Measurements from ENCODE around the gene CDH15. TPM values are rescaled to one million over a fixed set of nuclear protein-coding genes. Genes with fewer than 3 reads are reported as not detected.

The CDH15 gene
- total and polyA plus RNA-seq, 2 of the 13 experiments (the other 11 are each of a cell fraction or from before 2014, with no cell fraction given): 0.74 to 2.2 TPM

DNA sequence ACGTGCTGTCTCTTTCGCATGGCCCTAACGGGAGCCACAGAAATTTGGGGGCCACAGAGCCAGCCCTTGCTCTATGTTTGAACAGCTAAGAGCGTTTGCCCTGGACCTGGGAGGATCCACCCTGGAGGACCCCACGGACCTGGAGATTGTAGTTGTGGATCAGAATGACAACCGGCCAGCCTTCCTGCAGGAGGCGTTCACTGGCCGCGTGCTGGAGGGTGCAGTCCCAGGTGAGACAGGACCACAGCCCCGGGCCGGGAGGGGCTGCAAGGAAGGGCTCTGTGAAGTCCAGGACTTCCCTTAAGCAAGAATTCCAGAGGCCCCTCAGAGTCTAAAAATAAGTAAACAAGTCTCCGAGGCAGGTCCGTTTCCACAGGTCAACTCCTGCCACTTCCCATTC is 11.9 kb downstream of the CDH15 start:
- Histone ChIP-seq H3K79me2 (ENCODE audit: insufficient read depth, low read length) (no peaks in the 10 kb centered on the region), H3K9ac (ENCODE audit: insufficient read depth, low read depth, low read length) (no peak overlapping the region), H3K27ac (ENCODE audit: extremely low read length, insufficient read depth, low read length) (no peak overlapping the region), H2AFZ (ENCODE audit: low read length) (no peak overlapping the region), H3K36me3 (replicated peaks in 1 of 2; ENCODE audit: control insufficient read depth in 1 of 2, insufficient read depth in 2 of 2, low read length in 2 of 2) (no peaks in the 10 kb centered on the region), H4K20me1 (ENCODE audit: insufficient read depth, low read length) (peaks cover 21% of the 10 kb centered on the region), H3K27me3 (ENCODE audit: control insufficient read depth in 1 of 2, insufficient read depth in 2 of 2, low read length in 2 of 2) (peaks cover 20 to 55% of the 10 kb centered on the region in 2 experiments), H3K4me1 (ENCODE audit: insufficient read depth, low read length) (peaks cover 19% of the 10 kb centered on the region), H3K4me2 (ENCODE audit: low read depth, low read length) (no peak overlapping the region), H3K9me3 (ENCODE audit: low read length) (no peaks in the 10 kb centered on the region), H3K4me3 (replicated peaks in 1 of 3; ENCODE audit: insufficient read depth in 1 of 3, low read depth in 2 of 3, low read length in 3 of 3) (no peak overlapping the region)
- no TSS peak for BruUV-seq (replicated peaks)
- peak; percentile 12 for ATAC-seq
- in situ Hi-C loops (cut with HindIII; ENCODE audit: extremely low pct_ligation_motif_present, low pct_unique_long_range_greater_than_20kb): no loop called here
- WGBS (ENCODE audit: low lambda C conversion rate): 3% methylated on average over 9 of the region's 13 CpGs
- intact Hi-C loops (cut with micrococcal nuclease; ENCODE audit: unreplicated experiment): no loop called here
- ChIA-PET CTCF (ENCODE audit: low intra/inter-chr PET ratio, low total read pairs) (interaction anchor here (1.8 kb wide), 1 partner anchor 33 kb away, joined by 6 read pairs; no protein-coding TSS in a partner anchor), POLR2A (interaction anchor here (1.3 kb wide), 1 partner anchor 12 kb away, joined by 4 read pairs; the partner anchor contains the start of gene CDH15)
- DNase-seq (ENCODE audit: low spot score): no peak
- no peak for FAIRE-seq
- TF ChIP-seq CSRNP2 (CRISPR knock-in tag; conservative IDR thresholded peaks at IDR 0.05; ENCODE audit: low read depth) (no peak), ETV5 (CRISPR knock-in tag; IDR thresholded peaks at IDR 0.05; ENCODE audit: borderline replicate concordance) (0 out of 2 replicates have a peak, but pooled peaks have one; percentile 10), NCOA1 (CRISPR knock-in tag; IDR thresholded peaks at IDR 0.05) (0 out of 2 replicates have a peak, but pooled peaks have one; percentile 16), ZNF264 (CRISPR knock-in tag; IDR thresholded peaks at IDR 0.05) (no peak), ZNF263 (CRISPR knock-in tag; IDR thresholded peaks at IDR 0.05) (peak; percentile 74), MXI1 (IDR thresholded peaks at IDR 0.05; ENCODE audit: borderline replicate concordance, low read depth, low read length) (0 out of 3 replicates have a peak, but pooled peaks have one; percentile 3), STAG1 (CRISPR knock-in tag; IDR thresholded peaks at IDR 0.05) (peak; percentile 57)
- TF ChIP-seq, protein P1, sequence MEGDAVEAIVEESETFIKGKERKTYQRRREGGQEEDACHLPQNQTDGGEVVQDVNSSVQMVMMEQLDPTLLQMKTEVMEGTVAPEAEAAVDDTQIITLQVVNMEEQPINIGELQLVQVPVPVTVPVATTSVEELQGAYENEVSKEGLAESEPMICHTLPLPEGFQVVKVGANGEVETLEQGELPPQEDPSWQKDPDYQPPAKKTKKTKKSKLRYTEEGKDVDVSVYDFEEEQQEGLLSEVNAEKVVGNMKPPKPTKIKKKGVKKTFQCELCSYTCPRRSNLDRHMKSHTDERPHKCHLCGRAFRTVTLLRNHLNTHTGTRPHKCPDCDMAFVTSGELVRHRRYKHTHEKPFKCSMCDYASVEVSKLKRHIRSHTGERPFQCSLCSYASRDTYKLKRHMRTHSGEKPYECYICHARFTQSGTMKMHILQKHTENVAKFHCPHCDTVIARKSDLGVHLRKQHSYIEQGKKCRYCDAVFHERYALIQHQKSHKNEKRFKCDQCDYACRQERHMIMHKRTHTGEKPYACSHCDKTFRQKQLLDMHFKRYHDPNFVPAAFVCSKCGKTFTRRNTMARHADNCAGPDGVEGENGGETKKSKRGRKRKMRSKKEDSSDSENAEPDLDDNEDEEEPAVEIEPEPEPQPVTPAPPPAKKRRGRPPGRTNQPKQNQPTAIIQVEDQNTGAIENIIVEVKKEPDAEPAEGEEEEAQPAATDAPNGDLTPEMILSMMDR (CRISPR knock-in tag; IDR thresholded peaks at IDR 0.05): peak; percentile 66
- TF ChIP-seq, protein P2, sequence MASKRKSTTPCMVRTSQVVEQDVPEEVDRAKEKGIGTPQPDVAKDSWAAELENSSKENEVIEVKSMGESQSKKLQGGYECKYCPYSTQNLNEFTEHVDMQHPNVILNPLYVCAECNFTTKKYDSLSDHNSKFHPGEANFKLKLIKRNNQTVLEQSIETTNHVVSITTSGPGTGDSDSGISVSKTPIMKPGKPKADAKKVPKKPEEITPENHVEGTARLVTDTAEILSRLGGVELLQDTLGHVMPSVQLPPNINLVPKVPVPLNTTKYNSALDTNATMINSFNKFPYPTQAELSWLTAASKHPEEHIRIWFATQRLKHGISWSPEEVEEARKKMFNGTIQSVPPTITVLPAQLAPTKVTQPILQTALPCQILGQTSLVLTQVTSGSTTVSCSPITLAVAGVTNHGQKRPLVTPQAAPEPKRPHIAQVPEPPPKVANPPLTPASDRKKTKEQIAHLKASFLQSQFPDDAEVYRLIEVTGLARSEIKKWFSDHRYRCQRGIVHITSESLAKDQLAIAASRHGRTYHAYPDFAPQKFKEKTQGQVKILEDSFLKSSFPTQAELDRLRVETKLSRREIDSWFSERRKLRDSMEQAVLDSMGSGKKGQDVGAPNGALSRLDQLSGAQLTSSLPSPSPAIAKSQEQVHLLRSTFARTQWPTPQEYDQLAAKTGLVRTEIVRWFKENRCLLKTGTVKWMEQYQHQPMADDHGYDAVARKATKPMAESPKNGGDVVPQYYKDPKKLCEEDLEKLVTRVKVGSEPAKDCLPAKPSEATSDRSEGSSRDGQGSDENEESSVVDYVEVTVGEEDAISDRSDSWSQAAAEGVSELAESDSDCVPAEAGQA (IDR thresholded peaks at IDR 0.05; ENCODE audit: low read depth): no peak
- TF ChIP-seq, protein P2 (CRISPR knock-in tag; IDR thresholded peaks at IDR 0.05; ENCODE audit: borderline replicate concordance): no peak
- TF ChIP-seq, protein P3, sequence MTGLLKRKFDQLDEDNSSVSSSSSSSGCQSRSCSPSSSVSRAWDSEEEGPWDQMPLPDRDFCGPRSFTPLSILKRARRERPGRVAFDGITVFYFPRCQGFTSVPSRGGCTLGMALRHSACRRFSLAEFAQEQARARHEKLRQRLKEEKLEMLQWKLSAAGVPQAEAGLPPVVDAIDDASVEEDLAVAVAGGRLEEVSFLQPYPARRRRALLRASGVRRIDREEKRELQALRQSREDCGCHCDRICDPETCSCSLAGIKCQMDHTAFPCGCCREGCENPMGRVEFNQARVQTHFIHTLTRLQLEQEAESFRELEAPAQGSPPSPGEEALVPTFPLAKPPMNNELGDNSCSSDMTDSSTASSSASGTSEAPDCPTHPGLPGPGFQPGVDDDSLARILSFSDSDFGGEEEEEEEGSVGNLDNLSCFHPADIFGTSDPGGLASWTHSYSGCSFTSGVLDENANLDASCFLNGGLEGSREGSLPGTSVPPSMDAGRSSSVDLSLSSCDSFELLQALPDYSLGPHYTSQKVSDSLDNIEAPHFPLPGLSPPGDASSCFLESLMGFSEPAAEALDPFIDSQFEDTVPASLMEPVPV (CRISPR knock-in tag; IDR thresholded peaks at IDR 0.05): peak; percentile 63; the same call in 1 of the 2 replicates
